Thyroid gland (tissue), 4 donors: ENCODE results near the gene NUCB2.

Source experiments
- CTCF ChIP-seq, 6 experiments: fragments of 200-600 bp in 3 of 6; fragments of 450-650 bp in 3 of 6; sonication (generic) in 3 of 6; IDR thresholded peaks; one replicate each; pipeline ENCODE4 v1.5.1; 2016 to 2019; ENCODE audit warnings: antibody characterized with exemption in 6 of 6, mild to moderate bottlenecking in 2 of 6, inconsistent platforms in 1 of 6, moderate library complexity in 1 of 6
- POLR2A ChIP-seq, 2 donors: fragments of 450-650 bp; IDR thresholded peaks; one replicate each; pipeline ENCODE4 v1.6.1; 2017; ENCODE audit warnings: antibody characterized with exemption in 2 of 2, mild to moderate bottlenecking in 2 of 2, moderate library complexity in 1 of 2

- TF ChIP-seq CTCF (IDR thresholded peaks at IDR 0.05) (no peak), POLR2A (IDR thresholded peaks at IDR 0.05) (no peak)
These were observed 10.5 kb downstream of the NUCB2 start for GRCh38 chr11:17287058-17287457.
